GM23338 (cell line): ENCODE results near the gene SLC6A12. TPM values are rescaled to one million over a fixed set of nuclear protein-coding genes. Genes with fewer than 3 reads are reported as not detected.

Source experiments
- ATAC-seq: fragments of 200-7000 bp; cut with Tn5 transposase; 3 replicates; pipeline ENCODE4 v1.9.1; 2020
- DNase-seq: peaks from one replicate; pipeline ENCODE4 v3.0.0-alpha.2; 2015; ENCODE audit warnings: low spot score
- H2AFZ ChIP-seq: fragments of 200-600 bp; sonication (generic); 2 replicates; pipeline ENCODE4 v1.8.0; 2016; ENCODE audit warnings: antibody characterized with exemption, mild to moderate bottlenecking, moderate library complexity
- H3F3A ChIP-seq: fragments of 200-600 bp; sonication (generic); replicated peaks from 2 replicates; pipeline ENCODE4 v1.8.0; 2017; ENCODE audit warnings: antibody characterized with exemption, mixed run types, low read depth
- H3K27ac ChIP-seq: fragments of 200-600 bp; sonication (generic); 2 replicates; pipeline ENCODE4 v1.6.1; 2016; ENCODE audit warnings: low read depth
- H3K27me3 ChIP-seq: fragments of 200-600 bp; sonication (generic); 2 replicates; pipeline ENCODE4 v1.8.0; 2016; ENCODE audit warnings: mild to moderate bottlenecking, mixed run types, moderate library complexity; ENCODE audit not compliant: insufficient read depth
- H3K36me3 ChIP-seq: fragments of 200-600 bp; sonication (generic); 2 replicates; pipeline ENCODE4 v1.8.0; 2016; ENCODE audit warnings: mild to moderate bottlenecking; ENCODE audit not compliant: insufficient read depth
- H3K4me1 ChIP-seq: fragments of 200-600 bp; sonication (generic); 2 replicates; pipeline ENCODE4 v1.8.0; 2016; ENCODE audit warnings: mild to moderate bottlenecking, moderate library complexity; ENCODE audit not compliant: insufficient read depth
- H3K4me2 ChIP-seq: fragments of 200-600 bp; sonication (generic); 2 replicates; pipeline ENCODE4 v1.7.1; 2017; ENCODE audit warnings: mixed run types
- H3K4me3 ChIP-seq: fragments of 200-600 bp; sonication (generic); 2 replicates; pipeline ENCODE4 v1.6.1; 2016; ENCODE audit warnings: mixed run types
- H3K79me2 ChIP-seq: fragments of 200-600 bp; sonication (generic); replicated peaks from 2 replicates; pipeline ENCODE4 v1.8.0; 2017; ENCODE audit warnings: mild to moderate bottlenecking; ENCODE audit not compliant: insufficient read depth
- H3K9me2 ChIP-seq: fragments of 200-600 bp; sonication (generic); 2 replicates; pipeline ENCODE4 v1.8.0; 2017; ENCODE audit not compliant: insufficient read depth
- H4K20me1 ChIP-seq: fragments of 200-600 bp; sonication (generic); replicated peaks from 2 replicates; pipeline ENCODE4 v1.8.0; 2017; ENCODE audit warnings: mild to moderate bottlenecking; ENCODE audit not compliant: insufficient read depth
- H3K27ac Mint-ChIP-seq: 2 replicates; pipeline ENCODE4 v1.8.0; 2020; ENCODE audit warnings: inconsistent platforms, mild to moderate bottlenecking, moderate library complexity, mixed read lengths
- H3K27me3 Mint-ChIP-seq: 3 replicates; pipeline ENCODE4 v1.8.0; 2022; ENCODE audit warnings: low read depth, mild to moderate bottlenecking, moderate library complexity, mixed read lengths, inconsistent platforms; ENCODE audit not compliant: insufficient read depth, poor library complexity
- H3K36me3 Mint-ChIP-seq: 3 replicates; pipeline ENCODE4 v1.8.0; 2021; ENCODE audit warnings: low read depth, mild to moderate bottlenecking, inconsistent platforms, moderate library complexity, mixed read lengths
- H3K4me1 Mint-ChIP-seq: 3 replicates; pipeline ENCODE4 v1.8.0; 2020; ENCODE audit warnings: mild to moderate bottlenecking, inconsistent platforms, mixed read lengths
- H3K4me3 Mint-ChIP-seq: 3 replicates; pipeline ENCODE4 v1.8.0; 2021; ENCODE audit warnings: moderate library complexity, mild to moderate bottlenecking, inconsistent platforms, mixed read lengths
- H3K9me3 Mint-ChIP-seq: 3 replicates; pipeline ENCODE4 v1.8.0; 2020; ENCODE audit warnings: moderate library complexity, mild to moderate bottlenecking, inconsistent platforms, mixed read lengths
- CREB1 ChIP-seq: fragments of 250-450 bp; sonication (Bioruptor Pico); IDR thresholded peaks from 2 replicates; pipeline ENCODE4 v1.5.0; 2020; ENCODE audit warnings: low read depth, mild to moderate bottlenecking, moderate library complexity
- CTCF ChIP-seq, 2 experiments: fragments of 200-600 bp in 1 of 2; sonication (generic) in 1 of 2; conservative IDR thresholded peaks; 2 replicates each; pipeline versions ENCODE4 v1.5.1 to v1.6.1; 2016 to 2017; ENCODE audit warnings: antibody characterized with exemption in 2 of 2, low read depth in 2 of 2, mild to moderate bottlenecking in 2 of 2, moderate library complexity in 1 of 2
- ETS1 ChIP-seq: IDR thresholded peaks from 2 replicates; pipeline ENCODE4 v1.6.1; 2016; ENCODE audit warnings: antibody characterized with exemption
- EZH2 ChIP-seq: fragments of 200-600 bp; sonication (generic); IDR thresholded peaks from one replicate; pipeline ENCODE4 v1.8.0; 2017; ENCODE audit warnings: antibody characterized with exemption, mild to moderate bottlenecking, low read depth; ENCODE audit not compliant: unreplicated experiment
- JUNB ChIP-seq: IDR thresholded peaks from one replicate; pipeline ENCODE4 v1.6.1; 2016; ENCODE audit warnings: antibody characterized with exemption; ENCODE audit not compliant: unreplicated experiment
- NANOG ChIP-seq: IDR thresholded peaks from 2 replicates; pipeline ENCODE4 v1.6.1; 2016; ENCODE audit warnings: antibody characterized with exemption, borderline replicate concordance
- REST ChIP-seq: IDR thresholded peaks from one replicate; pipeline ENCODE4 v1.6.1; 2018; ENCODE audit warnings: antibody characterized with exemption; ENCODE audit not compliant: unreplicated experiment
- STAT1 ChIP-seq: IDR thresholded peaks from one replicate; pipeline ENCODE4 v1.6.1; 2016; ENCODE audit warnings: antibody characterized with exemption; ENCODE audit not compliant: unreplicated experiment
- ZNF462 ChIP-seq: fragments of 250-450 bp; sonication (Bioruptor Pico); IDR thresholded peaks from 2 replicates; pipeline ENCODE4 v1.5.0; 2020; ENCODE audit warnings: mild to moderate bottlenecking, moderate library complexity
- polyA plus RNA-seq: library from polyadenylated mRNA; unstranded; fragments of >200 nt; fragmentation: Nextera tagmentation; extraction: Ambion mirVana; gene quantifications from 2 replicates; pipeline ENCODE4 v1.2.1, GENCODE V29; 2016
- total RNA-seq: library from RNA; depleted of rRNA; stranded (reverse); fragments of >200 nt; shearing (Covaris generic); gene quantifications from 2 replicates; pipeline ENCODE4 v1.2.3, GENCODE V29; 2014

The SLC6A12 gene
- total and polyA plus RNA-seq, 2 experiments from 2014 or later: 0.56 TPM; not detected in 1

- peaks cover 28% of the 10 kb centered on the region for H3K4me1 Mint-ChIP-seq
- Histone ChIP-seq H3K4me1 (no peaks in the 10 kb centered on the region; the same call in 1 of the 2 replicates), H3K27me3 (no peaks in the 10 kb centered on the region), H2AFZ (no peak overlapping the region), H3F3A (no peaks in the 10 kb centered on the region), H3K4me2 (no peak overlapping the region), H3K36me3 (no peaks in the 10 kb centered on the region), H3K4me3 (no peak overlapping the region), H3K9me2 (no peaks in the 10 kb centered on the region), H3K27ac (no peak overlapping the region), H3K79me2 (no peaks in the 10 kb centered on the region), H4K20me1 (no peaks in the 10 kb centered on the region)
- ATAC-seq (no peak), DNase-seq (no peak)
- TF ChIP-seq CREB1 (CRISPR knock-in tag) (no peak), JUNB (no peak), EZH2 (no peak), ZNF462 (CRISPR knock-in tag) (no peak), STAT1 (no peak), REST (no peak), CTCF (conservative IDR thresholded peaks at IDR 0.05; ENCODE audit: low read depth in 2 of 2) (no peak), NANOG (no peak), ETS1 (no peak)
- no peaks in the 10 kb centered on the region for H3K36me3 Mint-ChIP-seq
- H3K4me3 Mint-ChIP-seq: no peak overlapping the region
- H3K9me3 Mint-ChIP-seq: no peaks in the 10 kb centered on the region
- H3K27me3 Mint-ChIP-seq: peaks cover 10% of the 10 kb centered on the region
- no peak overlapping the region for H3K27ac Mint-ChIP-seq
Measured at GRCh38 chr12:155006-155405, 59.0 kb downstream of the SLC6A12 start.
